HG03159 (cell line): ENCODE measurements around the gene PITPNM1.
"Not testable (repeated sequence)": the region's sequence is repeated elsewhere in the genome, so short reads cannot be mapped to it uniquely, and the experiment has no call there.

Experiments used
- ATAC-seq: cut with Tn5 transposase; IDR thresholded peaks from one replicate; pipeline ENCODE4 v1.9.1; 2021; ENCODE audit warnings: mild to moderate bottlenecking, moderate library complexity; ENCODE audit not compliant: unreplicated experiment

PITPNM1 gene

DNA sequence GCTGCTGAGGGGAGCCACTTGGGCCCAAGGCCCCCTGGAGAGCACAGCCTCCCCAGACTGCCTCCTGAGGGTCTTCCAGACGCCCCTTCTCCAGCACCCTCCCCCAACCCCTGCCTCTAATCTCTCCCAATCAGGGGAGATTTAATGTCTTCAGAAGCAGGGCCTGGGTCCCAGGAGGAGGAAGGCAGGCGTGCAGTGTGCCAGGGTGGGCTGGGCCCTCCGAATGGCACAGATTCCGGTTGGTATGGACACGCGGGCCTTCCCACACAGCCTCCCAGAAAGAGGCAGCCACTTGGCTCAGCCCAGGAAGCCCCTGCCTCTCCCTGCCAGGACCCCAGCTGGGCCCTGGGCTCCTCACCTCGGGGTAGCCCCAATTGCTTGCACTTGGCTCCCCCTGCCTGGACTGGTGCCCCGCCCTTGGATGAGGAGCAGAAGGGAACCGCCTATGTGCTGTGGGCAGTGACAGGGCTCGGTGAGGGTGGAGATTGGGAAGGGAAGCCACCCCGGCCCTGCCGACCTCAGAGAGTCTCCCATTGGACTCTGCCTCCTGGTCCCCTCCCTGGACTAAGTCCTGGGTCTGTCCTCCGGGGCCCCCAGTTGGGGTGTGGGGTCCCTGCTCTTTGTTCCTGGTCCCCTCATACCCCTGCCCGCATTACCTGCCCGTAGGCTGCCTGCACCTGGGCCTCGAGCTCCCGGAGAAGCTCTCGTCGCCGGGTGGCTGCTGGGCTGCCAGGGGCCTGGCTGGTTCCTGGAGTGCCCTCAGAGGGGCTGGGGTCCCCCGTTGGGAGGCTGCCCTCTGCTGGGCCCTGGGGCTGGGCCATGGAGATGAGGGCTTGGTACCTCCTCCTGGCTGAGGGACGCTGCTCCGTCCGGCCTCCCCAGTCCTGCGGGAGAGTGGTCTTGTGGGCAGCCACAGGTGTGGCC is 18.7 kb upstream of the PITPNM1 start:
- ATAC-seq = no peak

DNA sequence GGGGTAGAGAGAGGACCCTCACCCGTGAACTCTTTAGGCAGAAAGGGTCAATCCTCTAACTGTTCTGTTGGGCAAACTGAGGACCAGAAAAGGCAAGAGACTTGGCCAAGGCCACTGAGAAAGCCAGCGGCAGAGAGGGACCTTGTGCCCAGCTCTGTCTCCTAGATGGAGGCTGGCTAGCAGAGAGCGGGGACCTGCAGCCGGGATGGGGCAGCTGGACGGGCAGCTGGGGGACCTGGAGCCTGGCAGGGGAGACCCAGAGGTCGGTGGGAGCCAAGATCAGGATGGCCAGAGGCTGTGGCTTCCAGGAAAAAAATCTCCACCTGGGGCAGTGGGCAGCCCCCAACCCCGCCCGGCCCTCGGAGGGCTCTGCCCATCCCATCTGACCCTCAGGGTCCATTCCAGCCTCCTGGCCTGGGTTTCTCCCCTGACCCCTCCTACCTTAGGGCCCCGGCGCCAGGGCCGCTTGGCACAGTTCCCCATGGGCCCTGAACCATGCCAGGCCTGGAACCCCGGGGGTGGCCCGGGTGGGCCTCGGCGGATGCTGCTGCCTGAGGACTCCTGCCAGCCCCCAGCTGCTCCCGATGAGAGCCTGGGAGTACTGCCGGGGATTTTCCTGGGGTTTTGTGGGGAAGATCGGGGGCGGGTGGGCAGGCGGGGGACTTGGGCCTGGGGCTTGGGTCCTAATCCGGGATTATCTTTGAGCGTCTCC is 17.8 kb upstream of the PITPNM1 start, which contains the start of gene CABP2:
TSS of gene CABP2 (minus strand) at position 603 of the 712 bp plus-strand sequence. CDS start at position 483, 120 bp downstream.
- ATAC-seq = no peak

DNA sequence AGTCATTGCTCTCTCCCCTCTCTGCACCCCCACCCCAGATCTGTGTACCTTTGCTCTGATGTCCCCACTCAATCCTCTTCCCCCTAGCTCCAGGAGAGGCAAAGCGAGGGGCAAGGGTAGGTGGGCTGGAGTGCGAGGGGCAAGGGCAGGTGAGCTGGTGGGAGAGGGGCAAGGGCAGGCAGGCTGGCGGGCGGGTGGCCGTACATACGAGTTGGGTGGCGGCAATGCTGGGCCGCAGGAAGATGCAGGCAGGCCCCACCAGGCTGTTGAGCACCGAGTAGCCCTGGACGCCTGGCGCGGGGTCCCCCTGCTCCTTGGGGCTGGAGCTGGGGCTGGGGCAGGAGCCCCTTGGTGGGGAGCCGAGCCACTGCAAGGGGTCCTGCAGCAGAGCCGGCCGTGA is 17.2 kb upstream of the PITPNM1 start:
- no peak for ATAC-seq

DNA sequence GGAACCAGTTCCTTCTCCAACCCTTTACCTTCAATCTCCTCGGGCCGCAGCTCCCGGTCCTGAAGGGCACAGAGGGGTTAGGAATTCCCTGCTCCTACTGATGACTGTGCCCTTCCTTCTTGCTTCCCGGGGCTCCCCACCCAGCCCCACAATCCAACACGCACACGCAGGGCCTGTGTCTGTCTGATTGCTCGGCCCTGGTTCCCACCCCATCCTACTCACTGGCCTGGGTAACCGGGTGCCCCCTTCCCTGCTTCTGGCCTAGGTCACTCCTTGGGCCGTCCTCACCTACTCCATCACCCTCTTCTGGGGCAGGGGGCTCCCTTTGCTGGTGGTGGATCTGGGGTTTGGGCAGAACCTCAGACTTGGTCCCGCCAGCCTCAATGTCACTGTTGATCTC is 16.8 kb upstream of the PITPNM1 start:
- no peak for ATAC-seq

DNA sequence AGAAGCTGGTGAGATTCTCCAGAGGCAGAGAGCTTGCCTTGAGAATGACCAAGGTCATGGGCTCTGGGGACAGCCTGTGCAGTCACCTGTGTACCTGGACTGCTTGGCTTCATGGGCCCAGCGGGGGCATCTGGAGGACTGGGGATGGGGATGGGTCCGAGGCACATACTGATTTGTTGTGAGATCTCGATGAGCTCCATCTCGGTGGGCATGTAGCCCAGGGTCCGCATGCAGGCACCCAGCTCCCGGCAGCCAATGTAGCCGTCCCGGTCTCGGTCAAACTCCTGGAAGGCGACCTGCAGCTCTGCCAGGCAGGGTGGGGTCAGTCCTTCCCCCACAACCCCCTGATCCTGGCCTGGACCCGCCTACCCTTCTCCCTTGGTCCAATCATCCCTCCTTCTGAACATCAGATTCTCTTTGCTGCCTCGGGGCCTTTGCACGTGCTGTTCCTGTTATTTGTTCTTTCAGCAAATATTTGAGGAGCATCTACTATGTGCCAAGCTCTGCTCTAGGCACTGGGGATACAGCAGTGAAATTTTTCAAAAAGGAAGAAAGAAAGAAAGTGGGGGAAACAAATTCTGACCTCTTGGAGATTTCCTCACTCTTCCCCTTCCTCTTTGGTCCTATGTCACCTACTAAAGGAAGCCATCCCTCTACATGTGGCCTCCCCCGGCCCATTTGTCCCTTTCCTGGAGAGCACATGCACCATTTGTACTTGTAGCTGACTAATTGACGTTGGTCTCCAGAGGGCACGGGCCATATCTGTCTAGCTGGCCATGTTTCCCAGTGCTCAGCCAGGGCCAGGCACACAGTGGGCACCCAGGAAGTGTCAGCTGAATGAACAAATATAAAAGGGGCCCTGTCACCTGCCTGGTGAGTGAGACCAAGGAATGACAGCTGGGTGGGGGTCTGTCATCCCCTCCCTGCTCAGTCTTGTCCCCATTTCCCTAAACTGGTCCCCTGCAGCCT is 16.0 kb upstream of the PITPNM1 start:
- ATAC-seq = no peak

DNA sequence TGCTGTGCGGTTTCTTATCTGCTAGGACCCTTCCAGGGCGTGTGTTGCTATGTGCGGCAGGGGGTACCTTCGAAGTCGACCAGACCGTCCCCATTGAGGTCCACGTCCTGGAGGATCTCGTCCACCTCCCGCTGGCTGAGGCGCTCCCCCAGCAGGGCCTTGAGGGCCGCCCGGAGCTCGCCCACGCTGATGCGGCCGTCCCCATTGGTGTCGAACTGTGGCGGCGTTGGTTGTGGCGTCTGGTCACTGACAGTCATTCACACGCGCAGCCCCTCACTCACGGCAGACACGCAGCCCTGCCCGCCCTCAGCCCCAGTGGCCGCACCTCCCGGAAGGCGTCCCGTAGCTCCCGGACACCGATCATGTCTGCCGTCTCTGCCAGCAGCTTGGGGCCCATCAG is 14.6 kb upstream of the PITPNM1 start:
- ATAC-seq = no peak

DNA sequence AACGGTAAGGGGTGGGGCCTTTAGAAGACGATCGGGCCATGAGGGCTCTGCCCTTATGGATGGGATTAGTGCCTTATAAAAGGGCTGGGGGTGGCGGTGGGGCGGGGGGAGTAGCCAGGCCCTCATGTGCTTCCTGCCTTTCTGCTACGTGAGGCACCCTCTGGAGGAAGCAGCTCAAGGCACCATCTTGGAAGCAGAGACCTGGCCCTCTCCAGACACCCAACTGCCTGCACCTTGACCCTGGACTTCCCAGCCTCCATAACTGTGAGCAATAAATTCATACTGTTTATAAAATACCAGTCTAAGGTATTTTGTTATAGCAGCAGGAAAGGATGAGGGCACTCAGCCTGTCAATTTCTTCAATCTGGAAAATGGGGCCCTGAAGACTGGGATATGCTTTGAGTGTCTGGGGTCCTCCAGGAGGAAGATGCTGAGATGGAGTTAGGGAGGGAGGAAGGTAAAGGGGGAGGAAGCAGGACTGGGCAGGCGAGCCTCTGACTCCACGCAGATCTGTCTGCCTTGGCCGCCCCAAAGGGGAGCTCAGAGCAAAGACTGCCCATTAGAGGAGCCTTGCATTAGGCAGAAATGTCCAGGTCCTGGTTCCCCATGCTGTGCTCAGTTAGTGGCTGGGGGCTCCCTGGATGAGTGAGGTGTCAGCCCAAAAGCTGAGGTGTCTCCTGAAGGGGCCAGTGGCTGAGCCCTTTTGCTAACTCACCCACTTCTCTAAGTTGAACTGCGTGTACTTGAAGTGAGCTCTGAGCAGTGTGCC is 12.8 kb upstream of the PITPNM1 start:
- ATAC-seq = no peak

DNA sequence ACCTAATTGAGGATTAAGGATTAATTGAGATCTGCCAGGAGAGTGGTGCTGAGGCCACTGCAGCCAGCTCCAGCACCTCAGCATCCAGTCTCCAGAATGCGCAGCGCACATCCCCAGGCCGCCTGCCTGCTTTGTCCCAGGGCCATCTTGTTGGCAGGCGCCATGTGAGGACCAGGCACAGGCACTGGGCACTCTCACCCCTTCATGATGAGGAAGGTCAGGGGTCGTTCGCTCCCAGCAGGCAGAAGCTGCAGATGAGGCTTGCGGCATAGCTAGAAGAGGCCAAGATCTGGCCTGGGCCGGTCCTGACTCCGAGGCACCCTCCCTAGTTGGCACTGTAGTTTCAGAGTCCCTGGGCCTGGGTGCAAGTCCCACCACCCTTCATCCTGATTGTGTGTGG is 11.6 kb upstream of the PITPNM1 start:
- no peak for ATAC-seq

DNA sequence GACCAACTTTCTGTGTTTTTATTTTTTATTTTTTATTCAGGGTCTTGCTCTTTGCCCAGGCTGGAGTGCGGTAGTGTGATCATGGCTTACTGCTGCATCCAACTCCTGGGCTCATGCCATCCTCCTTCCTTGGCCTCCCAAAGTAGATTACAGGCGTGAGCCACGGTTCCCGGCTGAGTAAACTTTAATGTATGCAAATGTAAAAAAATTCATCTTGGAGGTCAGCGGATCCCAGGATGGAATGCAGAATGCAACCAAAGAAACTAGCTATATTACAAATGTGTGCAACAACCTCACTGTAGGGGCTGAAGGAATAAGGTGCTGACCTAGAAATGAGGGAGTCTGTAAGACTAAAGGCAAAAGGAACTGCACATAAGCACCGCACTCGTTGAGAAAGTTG is 9.0 kb upstream of the PITPNM1 start:
- no peak for ATAC-seq

DNA sequence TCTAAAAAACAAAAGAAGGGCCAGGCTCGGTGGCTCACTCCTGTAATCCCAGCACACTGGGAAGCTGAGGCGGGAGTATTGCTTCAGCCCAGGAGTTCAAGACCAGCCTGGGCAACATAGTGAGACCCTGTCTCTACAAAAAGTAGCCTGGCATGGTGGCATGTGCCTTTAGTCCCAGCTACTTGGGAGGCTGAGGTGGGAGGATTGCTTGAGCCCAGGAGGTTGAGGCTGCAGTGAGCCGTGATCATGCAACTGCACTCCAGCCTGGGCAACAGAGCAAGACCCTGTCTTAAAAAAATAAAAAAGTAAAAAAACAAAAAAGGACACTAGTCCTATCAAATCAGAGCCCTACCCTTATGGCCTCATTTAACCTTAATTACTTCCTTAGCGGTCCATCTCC is 6.4 kb upstream of the PITPNM1 start:
- ATAC-seq = not testable (repeated sequence)

DNA sequence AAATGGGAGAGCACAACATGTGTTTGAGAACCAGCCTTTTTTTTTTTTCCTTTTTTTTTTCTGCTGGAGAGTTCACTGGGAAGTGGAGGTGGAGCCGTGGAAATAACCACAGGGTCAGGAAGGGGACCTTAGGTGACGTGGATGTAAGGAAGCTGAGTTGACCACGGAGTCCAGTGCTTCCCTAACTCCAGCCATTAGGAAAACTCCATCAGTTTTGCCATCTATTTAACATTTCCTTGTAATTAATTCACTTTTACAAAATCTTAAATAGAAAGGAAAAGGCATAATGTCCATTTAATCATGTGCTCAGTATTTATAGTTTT is 4.8 kb upstream of the PITPNM1 start:
- ATAC-seq = no peak

DNA sequence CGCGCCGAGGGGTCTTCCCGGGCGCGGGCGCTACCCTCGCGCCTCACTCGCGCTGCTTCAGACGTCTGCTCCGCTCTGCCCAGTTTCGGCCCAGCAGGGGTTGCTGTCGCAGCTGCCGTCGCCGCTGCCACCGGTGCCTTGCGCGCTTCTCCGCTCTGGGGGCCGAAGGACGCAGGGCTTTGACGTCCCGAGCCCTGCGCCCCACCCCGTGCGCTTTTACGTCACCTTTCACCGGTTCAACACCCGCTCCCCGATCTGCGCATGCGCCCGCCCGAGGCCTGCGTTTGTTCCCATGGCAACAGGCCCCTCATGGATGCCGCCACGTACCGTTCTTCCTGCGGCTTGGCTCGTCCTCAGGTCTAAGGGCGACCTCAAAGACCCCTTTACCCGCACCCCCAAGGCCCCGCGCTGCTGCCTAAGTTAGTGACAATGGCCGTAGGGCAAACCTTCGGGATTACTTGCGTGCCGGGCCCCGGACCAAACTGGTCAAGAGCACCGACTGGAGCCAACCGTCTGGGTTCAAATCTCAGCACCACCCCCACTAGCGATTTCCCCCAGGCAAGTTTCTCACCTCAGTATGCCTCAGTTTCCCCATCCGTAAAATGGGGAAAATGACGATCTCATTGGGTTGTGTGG is 3.4 kb upstream of the PITPNM1 start:
- ATAC-seq = peak; percentile 33

DNA sequence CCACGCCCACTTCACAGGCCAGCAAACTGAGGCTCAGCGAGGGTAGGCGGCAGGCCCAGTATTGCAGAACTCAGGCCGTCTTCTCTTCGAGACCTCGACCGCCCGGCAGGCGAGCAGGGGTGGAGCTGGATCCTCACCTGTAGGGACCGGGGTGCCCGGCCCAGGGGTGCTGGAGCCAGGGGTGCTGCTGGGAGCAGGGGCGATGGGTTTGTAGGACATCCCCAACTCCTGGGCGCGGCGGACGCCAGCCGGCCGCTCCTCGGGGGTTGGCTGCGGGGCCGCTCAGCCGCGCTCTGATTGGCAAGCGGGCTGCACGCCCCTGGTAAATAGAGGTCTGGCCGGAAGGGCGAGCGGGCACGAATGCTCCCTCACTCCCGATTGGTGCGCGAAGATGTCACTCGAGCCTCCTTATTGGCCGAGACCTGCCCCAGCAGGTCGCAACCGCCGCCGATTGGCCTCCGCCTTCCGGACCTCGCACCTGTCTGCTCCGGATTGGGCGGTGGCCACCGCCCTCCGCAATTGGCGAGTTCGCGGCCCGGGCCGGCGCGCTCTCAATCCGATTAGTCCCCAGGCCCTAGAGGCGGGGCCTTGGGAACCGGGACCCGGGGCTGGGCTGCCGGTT is 2.8 kb upstream of the PITPNM1 start, which contains the start of gene CDK2AP2:
TSS of gene CDK2AP2 (minus strand) at position 299 of the 622 bp plus-strand sequence. CDS start at position 219, 80 bp downstream.
- peak; percentile 72 for ATAC-seq

DNA sequence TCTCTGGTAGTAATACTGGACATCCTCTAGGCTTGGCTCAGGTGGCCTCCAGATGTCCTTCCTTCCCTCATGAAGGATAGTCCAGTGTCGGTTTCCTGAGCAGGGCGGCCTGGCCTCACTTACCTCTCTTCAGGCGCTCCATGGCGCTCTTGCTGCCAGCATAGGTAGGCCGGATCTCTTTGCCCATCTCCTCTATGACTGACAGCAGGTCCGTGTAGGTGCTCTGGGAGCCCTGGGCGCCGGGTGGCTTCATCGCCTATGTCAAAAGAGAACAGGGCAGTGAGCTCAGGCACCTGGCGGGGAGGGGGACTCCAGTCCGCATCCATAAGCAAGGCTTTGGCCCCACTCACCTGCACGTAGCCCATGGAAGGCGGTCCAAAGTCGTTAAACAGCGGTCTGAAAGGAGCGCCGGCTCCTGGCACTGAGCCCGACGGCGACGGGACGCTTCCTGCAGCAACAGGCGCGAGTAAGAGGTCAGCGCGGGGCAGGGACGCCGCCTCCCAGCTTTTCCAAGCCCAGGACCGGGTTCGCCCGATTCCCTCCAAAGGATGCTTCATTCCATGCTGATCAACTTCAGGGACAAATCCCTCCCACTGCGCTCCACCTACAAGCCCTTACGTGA is 2.2 kb upstream of the PITPNM1 start:
- ATAC-seq = no peak

DNA sequence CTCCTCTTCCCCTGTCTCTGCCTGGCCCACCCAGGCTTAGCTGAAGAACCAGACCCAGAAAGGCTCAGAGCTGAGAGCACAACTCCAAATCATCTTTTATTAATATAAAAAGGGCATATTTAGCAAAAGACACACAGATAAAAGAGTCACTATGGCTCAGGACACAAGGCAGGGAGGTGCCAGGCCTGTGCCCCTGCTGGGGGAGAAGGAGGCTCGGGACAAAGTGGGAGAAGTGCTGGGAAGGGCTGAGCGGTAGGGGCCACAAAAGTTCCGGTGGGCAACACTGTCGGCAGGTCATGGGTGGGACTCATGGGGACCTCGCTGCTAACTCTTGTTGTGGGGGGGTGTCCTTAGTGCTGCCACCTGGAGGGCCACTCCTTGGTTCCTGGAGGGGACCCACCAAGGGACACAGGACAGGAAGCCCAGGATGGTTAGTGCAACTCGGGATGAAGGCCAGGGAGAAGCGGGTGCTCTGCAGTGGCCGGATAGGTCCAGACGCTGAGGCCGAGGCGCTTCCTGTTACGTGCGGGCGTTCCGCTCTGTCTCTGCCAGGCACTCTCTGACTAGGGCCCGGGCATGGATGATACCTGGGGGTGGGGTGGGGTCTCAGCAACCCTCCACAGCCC is 1.4 kb upstream of the PITPNM1 start:
- ATAC-seq = no peak

DNA sequence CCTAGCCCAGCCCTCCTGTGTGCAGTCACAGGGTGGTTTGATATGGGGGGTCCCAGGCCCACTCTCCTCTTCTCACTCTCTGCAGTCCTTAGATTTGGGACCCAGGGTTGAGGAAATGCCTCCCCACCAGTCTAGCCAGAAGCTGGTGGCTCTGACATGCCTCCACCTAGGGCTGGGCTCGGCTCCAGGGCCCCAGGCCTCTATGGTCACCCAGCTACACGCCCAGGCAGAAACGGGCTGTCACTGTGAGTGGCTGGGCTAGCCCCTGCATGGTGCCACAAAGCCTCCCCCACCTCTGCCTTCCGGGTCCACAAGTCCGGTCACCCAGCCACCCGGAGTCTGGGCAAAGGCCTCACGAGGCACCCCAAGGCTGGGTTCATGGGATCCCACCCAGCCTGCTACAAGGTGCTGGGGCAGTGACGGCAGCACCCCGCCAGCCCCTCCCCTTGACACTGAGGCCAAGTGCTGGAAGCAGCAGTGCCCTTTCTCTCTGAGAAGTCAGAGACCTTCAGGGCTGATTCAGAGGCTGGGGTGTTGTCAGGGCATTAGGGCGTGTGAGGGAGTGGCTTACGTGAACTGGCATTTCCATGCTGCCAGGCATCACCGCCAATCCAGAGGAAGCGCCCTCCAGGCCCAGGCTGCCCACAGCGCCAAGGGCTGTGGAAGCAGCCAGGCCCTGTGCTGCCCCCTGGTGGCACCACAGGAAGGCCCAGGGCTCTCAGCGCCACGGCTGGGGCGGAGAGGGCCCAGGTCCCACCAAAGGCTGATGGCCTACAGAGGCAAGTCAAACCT is 638 bp upstream of the PITPNM1 start:
- no peak for ATAC-seq
